Activated CD4-positive, alpha-beta memory T cell treated with anti-CD3 and anti-CD28 coated beads for 36 hours (primary cell): ENCODE results near the gene SNAPC4. TPM values are rescaled to one million over a fixed set of nuclear protein-coding genes. Genes with fewer than 3 reads are reported as not detected.
A peak's percentile ranks its signal among the peaks of the same experiment; 100 is the strongest.

Experiments used
- CTCF ChIA-PET: fragments of 350-600 bp; sonication (Branson Sonifier 250); formaldehyde crosslinking; loops from one replicate; lab custom pipeline; 2021; ENCODE audit warnings: antibody characterized with exemption, inconsistent platforms; lab: Charles Lee
- POLR2A ChIA-PET: fragments of 350-600 bp; sonication (Branson Sonifier 250); formaldehyde crosslinking; loops from one replicate; lab custom pipeline; 2021; ENCODE audit warnings: antibody characterized with exemption; lab: Charles Lee
- DNase-seq: peaks from one replicate; pipeline ENCODE4 v3.0.0-alpha.2; 2020
- H3K27ac Mint-ChIP-seq: one replicate; pipeline ENCODE4 v1.8.0; 2021; ENCODE audit warnings: mixed read lengths
- H3K27me3 Mint-ChIP-seq: one replicate; pipeline ENCODE4 v1.8.0; 2021; ENCODE audit warnings: mixed read lengths
- H3K36me3 Mint-ChIP-seq: one replicate; pipeline ENCODE4 v1.8.0; 2021; ENCODE audit warnings: mixed read lengths
- H3K4me1 Mint-ChIP-seq: one replicate; pipeline ENCODE4 v1.8.0; 2021; ENCODE audit warnings: low read depth, mixed read lengths
- H3K4me3 Mint-ChIP-seq: one replicate; pipeline ENCODE4 v1.8.0; 2021; ENCODE audit warnings: mild to moderate bottlenecking, mixed read lengths
- H3K9me3 Mint-ChIP-seq: one replicate; pipeline ENCODE4 v1.8.0; 2021; ENCODE audit warnings: mixed read lengths
- intact Hi-C: fragments of 100-400 bp; cut with micrococcal nuclease; formaldehyde crosslinking; loops from one replicate; pipeline ENCODE4 v1.15.1; 2023
- total RNA-seq, 2 experiments: library from RNA; stranded (reverse); gene quantifications; one replicate each; pipeline ENCODE4 v1.2.3, GENCODE V29; 2021

Gene SNAPC4
- total RNA-seq, 2 experiments from 2014 or later = 13.9 to 14.3 TPM

DNA sequence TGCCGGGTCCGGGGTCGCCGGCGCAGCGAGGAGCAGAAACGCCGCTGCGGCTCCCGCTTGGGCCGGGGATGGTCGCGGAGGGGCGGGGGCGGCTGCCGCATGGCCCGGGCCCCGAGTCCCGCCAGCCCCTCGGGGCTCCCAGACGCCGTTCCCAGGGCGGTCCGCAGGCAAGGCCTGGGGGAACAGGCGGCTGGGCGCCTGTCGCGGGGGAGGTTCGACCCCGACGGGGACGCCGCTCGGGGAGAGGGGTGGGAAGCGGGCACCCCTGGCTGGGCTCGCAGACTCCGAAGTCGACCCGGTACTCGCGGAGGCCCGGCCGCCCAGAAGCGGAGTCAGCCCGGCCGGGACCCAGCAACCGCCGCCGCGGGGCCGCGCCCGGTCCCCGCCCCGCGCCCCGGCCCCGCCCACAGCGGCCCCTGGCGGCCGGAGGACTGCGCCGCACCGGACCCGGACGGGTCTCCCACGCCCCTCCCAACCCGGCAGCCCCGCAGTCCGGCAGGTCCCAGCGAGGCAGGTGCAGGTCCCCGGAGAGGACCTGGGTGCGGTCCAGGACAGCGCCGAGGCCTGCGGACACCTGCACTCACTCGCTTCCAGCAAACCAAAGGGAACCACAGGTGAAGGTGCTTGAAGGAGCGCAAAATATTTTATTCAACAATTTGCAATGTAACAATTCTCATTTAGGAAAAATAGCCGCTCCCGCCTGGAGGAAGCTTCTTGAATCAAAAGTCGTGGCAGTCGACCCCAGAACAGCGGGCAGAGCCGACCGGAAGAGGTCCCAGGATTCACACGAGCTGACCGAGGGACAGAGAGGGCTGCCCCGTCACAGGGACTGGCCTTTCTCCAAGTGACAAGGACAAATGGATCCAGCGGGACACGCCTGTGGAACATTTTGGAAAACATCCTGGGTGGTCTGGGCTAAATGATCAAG is 39.8 kb upstream of the SNAPC4 start, which contains the start of gene INPP5E:
Gene INPP5E, minus strand, starts transcription at position 365 of the 928 bp plus-strand sequence. CDS start 426 bp downstream, outside the sequence.
- Mint-ChIP-seq H3K27me3 (no peaks in the 10 kb centered on the region), H3K9me3 (no peaks in the 10 kb centered on the region), H3K27ac (peak within 1 kb of the TSS; percentile 23), H3K36me3 (peaks cover 18% of the 10 kb centered on the region), H3K4me3 (peak within 1 kb of the TSS; percentile 88), H3K4me1 (peaks cover 23% of the 10 kb centered on the region)
- POLR2A ChIA-PET = interaction anchor here (1.0 to 1.3 kb wide), 2 partner anchors 13 to 28 kb away, joined by 3 read pairs; no protein-coding TSS in a partner anchor
- DNase-seq = peak; percentile 84
- CTCF ChIA-PET = interaction anchor here (0.8 to 1.5 kb wide), 5 partner anchors 16 to 76 kb away, joined by 3 to 12 read pairs (median 3); partner anchors contain the start of gene DNLZ
- intact Hi-C loops = loop anchor here (1.0 to 5.0 kb wide), 4 partner anchors 28 to 77 kb away; partner anchors contain the start of genes DNLZ, SEC16A and SNAPC4

DNA sequence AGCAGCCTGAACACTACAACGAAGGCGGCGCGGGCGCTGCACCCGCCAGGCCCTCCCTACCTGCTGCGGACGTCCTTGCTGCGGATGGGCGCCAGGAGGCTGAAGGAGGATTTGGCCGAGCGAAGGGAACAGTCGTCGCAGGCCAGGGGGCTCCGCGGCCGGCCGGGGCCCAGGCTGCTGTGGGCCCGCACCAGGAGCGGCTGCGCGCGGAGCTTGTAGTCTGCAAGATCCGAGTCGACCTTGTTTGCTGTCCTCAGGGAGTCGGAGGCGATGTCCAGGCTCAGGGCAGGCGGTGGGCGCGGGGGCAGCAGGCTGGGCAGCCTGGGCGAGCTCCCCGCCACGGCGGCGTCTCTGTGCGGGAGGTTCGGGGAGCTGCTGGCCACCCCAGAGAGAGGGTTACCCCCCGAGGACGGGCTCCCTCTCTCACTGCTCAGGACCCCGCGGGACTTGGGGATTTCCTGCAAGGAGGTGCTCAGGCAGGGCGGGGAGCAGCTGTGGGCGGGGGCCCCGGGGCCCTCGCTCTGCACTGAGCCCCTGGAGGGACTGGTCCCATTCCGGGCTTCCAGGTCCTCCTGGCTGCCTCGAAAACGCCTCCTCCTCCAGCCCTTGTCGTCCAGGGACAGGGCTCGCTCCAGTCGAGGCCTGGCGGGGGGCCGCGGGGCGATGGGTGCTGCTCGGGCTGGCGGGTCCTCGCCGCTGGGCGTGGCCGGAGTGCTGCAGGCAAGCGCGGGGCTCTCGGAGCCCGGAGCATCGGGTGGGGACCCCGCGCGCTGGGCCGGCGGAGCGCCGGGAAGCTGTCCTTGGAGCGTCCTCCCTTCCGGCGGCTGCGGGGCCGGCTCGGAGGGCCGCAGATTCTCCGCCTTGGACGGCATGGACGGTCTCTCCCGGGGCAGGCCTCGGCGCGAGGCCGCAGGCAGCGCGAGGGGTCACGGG is 38.8 kb upstream of the SNAPC4 start:
- H3K27ac Mint-ChIP-seq = peak overlapping the region; percentile 66
- H3K27me3 Mint-ChIP-seq = no peaks in the 10 kb centered on the region

DNA sequence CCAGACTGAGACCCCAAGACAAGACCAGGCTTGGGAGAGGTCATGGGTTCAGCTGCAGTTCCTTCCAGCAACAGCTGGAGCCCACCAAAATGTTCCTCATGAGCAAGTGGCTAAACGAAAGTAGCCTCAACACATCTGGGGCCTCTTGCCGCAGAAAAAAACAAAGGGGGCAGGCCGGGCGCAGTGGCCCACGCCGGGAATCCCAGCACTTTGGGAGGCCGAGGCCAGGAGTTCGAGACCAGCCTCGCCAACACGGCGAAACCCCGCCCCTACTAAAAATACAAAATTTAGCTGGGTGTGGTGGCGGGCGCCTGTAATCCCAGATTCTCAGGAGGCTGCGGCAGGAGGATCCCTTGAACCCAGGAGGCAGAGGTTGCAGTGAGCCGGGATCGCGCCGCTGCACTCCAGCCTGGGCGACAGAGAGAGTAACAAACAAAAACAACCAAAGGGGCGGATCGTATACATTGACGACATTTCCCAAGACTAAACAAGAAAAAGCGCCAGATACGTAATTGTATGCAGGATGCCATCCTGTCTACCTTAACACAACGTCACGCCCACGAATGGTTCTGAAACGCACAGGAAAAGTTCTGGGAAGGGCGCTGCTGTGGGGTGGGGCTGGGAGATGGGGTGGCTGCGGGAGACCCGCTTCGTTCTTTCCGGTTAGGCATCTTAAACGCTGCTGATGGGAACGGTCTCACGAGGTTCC is 38.0 kb upstream of the SNAPC4 start:
- Mint-ChIP-seq H3K27me3 (no peaks in the 10 kb centered on the region), H3K4me1 (peaks cover 23% of the 10 kb centered on the region), H3K36me3 (peaks cover 11% of the 10 kb centered on the region), H3K27ac (peak overlapping the region; percentile 66), H3K4me3 (peak overlapping the region; percentile 88), H3K9me3 (no peaks in the 10 kb centered on the region)
- CTCF ChIA-PET = interaction anchor here (1.0 to 1.5 kb wide), 2 partner anchors 46 to 74 kb away, joined by 4 to 12 read pairs; partner anchors contain the start of gene DNLZ
- peak; percentile 31 for DNase-seq
- POLR2A ChIA-PET = interaction anchor here (0.8 to 1.3 kb wide), 5 partner anchors 15 to 208 kb away, joined by 3 to 4 read pairs (median 3); no protein-coding TSS in a partner anchor
- intact Hi-C loops = loop anchor here (2.0 to 5.0 kb wide), 3 partner anchors 36 to 75 kb away; partner anchors contain the start of genes DNLZ, SEC16A and SNAPC4

More for the DNA sequence above, 38.8 kb upstream of the SNAPC4 start:
- Mint-ChIP-seq H3K4me3 (peak overlapping the region; percentile 88), H3K9me3 (no peaks in the 10 kb centered on the region), H3K4me1 (peaks cover 23% of the 10 kb centered on the region), H3K36me3 (peaks cover 15% of the 10 kb centered on the region)
- intact Hi-C loops = loop anchor here (1.0 to 5.0 kb wide), 4 partner anchors 28 to 76 kb away; partner anchors contain the start of genes DNLZ, SEC16A and SNAPC4
- peak; percentile 74 for DNase-seq
- ChIA-PET CTCF (interaction anchor here (1.0 to 1.5 kb wide), 2 partner anchors 45 to 75 kb away, joined by 4 to 12 read pairs; partner anchors contain the start of gene DNLZ), POLR2A (interaction anchor here (0.8 to 1.3 kb wide), 5 partner anchors 14 to 207 kb away, joined by 3 to 4 read pairs (median 3); no protein-coding TSS in a partner anchor)

DNA sequence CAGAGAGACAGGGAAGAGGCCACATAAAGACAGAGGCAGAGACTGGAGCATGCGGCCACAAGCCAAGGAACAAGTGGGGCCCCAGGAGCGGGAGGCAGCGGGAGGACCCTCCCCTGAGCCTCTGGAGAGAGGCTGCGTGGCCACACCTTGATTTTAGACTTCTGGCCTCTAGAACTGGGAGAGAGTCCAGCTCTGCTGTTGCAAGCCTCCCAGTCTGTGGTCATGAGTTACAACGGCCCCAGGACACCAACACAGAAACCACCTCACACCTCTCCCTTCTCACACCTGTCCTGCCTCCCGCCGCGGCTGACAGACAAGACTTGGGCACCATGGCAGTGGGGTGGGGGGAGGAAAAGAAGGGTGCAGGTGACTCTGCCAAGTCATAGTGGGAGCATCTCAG is 37.5 kb upstream of the SNAPC4 start:
- peak overlapping the region; percentile 45 for H3K27ac Mint-ChIP-seq
- H3K4me3 Mint-ChIP-seq = peak overlapping the region; percentile 88
- DNase-seq = no peak
- H3K36me3 Mint-ChIP-seq = peaks cover 7% of the 10 kb centered on the region
- H3K4me1 Mint-ChIP-seq = peaks cover 23% of the 10 kb centered on the region
- intact Hi-C loops = loop anchor here (5.0 kb wide), 2 partner anchors 35 to 45 kb away; partner anchors contain the start of genes SEC16A and SNAPC4
- ChIA-PET CTCF (no interaction called here), POLR2A (no interaction called here)
- no peaks in the 10 kb centered on the region for H3K27me3 Mint-ChIP-seq
- H3K9me3 Mint-ChIP-seq = no peaks in the 10 kb centered on the region

DNA sequence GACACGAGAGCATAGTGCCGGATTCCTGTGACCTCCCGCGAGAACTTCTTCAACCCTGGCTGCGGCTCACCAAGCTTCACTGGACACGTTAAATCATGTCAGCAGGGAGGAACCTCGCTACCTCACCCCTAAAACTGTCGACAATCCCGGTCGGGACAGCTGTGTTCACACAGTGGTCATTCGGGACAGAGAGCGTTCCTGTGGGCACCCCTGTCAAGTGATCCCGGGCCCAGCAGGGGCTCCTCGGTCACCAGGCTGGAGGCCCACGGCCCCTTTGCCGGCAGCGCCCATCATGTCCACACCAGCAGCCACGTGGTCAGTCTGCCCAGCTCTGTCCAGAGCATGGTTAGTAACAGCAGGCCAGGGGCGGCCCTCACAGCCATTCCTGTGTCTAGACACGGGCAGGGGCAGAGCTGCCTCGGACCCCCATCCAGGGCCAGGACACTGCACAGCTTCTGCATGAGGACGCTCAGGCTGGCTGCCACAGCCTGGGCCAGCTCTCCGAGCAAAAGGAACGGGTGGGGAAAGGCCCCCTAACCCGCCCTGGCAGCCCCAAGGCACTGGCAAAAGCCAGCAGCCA is 36.2 kb upstream of the SNAPC4 start:
- CTCF ChIA-PET = no interaction called here

DNA sequence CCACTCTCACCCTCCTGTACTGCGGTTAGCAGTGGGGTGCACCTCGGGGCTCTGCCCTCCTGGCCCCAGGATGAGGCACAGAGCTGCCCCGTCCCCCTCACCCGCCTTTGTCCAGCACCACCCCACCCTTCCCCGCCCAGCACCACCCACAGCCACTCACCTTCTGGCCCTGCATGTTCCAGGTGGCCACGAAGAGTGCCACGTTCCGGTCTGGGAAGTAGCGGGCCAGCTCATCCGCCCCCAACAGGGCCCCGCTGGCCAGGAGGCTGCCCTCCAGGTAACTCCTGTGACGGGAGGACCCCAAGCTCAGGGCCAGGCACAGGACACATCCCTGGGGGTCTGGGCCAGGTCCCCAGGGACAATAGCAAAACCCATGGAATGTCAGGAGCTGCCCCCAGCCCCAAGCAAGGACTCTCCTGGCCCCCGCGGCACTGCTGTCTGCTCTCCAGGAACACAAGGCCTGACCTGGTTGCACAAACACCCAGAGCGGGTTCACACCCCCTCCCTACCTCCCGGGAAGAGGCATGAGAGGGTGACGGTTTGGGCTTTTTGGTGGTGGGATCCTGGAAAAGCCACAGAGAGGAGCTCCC is 34.7 kb upstream of the SNAPC4 start:
- Mint-ChIP-seq H3K27ac (no peak overlapping the region), H3K4me3 (no peak overlapping the region), H3K27me3 (no peaks in the 10 kb centered on the region), H3K9me3 (no peaks in the 10 kb centered on the region), H3K4me1 (peaks cover 23% of the 10 kb centered on the region), H3K36me3 (peaks cover 5% of the 10 kb centered on the region)
- ChIA-PET CTCF (interaction anchor here (0.6 kb wide), 1 partner anchor 11 kb away, joined by 3 read pairs; no protein-coding TSS in a partner anchor), POLR2A (no interaction called here)
- intact Hi-C loops = loop anchor here (5.0 kb wide), 2 partner anchors 32 to 48 kb away; partner anchors contain the start of genes SEC16A and SNAPC4
- DNase-seq = no peak

More for the DNA sequence above, 36.2 kb upstream of the SNAPC4 start:
- no peak for DNase-seq
- Mint-ChIP-seq H3K27ac (no peak overlapping the region), H3K27me3 (no peaks in the 10 kb centered on the region), H3K36me3 (peaks cover 3% of the 10 kb centered on the region), H3K9me3 (no peaks in the 10 kb centered on the region), H3K4me3 (no peak overlapping the region), H3K4me1 (peaks cover 23% of the 10 kb centered on the region)
- intact Hi-C loops = loop anchor here (5.0 kb wide), 2 partner anchors 34 to 46 kb away; partner anchors contain the start of genes SEC16A and SNAPC4
- POLR2A ChIA-PET = interaction anchor here (0.6 kb wide), 1 partner anchor 61 kb away, joined by 3 read pairs; no protein-coding TSS in a partner anchor

DNA sequence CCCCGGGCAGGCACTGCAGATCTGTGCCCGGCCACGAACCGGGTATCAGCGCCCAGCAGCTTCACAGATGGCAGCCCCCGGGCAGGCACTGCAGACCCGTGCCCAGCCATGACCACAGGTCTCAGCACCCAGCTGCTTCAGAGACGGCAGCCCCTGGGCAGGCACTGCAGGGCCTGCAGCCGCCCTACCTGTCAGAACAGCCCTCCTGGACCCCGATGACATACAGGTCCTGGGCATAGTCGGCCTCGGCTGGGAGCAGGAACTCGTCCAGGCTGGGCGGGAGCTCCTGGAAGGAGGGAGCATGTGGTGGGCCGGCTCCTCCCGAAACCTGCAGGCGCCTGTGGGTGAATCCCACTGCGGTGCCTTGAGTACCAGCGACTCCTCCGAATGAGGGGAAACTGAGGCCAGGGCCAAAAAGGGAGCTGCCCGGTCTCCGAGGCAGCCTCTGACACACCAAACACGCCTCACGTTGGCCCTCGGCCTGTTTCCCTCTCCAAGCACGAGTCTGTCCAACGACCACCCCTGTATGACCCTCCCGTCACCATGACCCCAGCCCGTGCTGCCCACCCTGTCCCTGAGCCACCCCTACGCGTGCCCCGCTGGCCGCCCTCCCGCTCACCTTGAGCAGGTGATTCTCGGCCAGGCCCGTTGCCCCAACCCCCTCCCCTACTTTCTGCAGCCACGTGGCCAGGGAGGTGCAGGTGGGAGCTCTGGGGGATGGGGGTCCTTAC is 34.0 kb upstream of the SNAPC4 start:
- POLR2A ChIA-PET = no interaction called here
- intact Hi-C loops = no loop called here
- CTCF ChIA-PET = interaction anchor here (0.6 kb wide), 1 partner anchor 10 kb away, joined by 3 read pairs; no protein-coding TSS in a partner anchor
- DNase-seq = no peak
- H3K4me3 Mint-ChIP-seq = no peak overlapping the region
- no peaks in the 10 kb centered on the region for H3K9me3 Mint-ChIP-seq
- peaks cover 23% of the 10 kb centered on the region for H3K4me1 Mint-ChIP-seq
- H3K27me3 Mint-ChIP-seq = no peaks in the 10 kb centered on the region
- no peak overlapping the region for H3K27ac Mint-ChIP-seq
- peaks cover 8% of the 10 kb centered on the region for H3K36me3 Mint-ChIP-seq

DNA sequence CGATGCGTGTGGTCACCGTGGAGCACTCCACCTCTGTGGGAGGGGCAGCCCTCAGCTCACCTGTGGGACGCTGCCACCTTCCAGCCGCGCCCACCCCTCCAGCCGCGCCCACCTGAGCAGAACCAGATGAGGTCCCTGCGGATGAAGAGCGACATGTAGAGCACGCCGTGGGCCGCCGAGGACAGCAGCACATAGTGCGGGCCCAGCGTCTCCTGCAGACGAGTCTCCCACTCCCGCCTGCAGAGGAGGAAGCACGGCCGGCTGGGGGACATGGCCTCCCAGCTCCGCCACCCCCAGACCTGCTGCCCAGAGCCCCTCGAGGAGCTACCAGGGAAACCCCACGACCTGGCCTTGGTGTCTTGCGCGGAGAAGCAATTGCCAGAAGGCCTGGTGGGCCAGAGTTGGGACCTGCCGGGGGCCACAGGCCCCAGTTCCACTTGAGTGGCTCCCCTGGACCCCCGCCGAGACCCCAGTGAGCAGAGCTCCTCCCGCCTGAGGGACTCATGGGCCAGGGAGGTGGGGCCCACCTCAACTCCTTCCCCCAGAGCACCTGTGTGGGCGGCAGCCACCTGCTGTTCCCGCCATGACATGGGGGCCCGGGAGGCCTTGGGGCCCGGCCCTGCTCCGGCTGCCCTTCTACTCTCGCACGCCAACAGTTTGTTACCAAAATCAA is 33.2 kb upstream of the SNAPC4 start:
- intact Hi-C loops = no loop called here

DNA sequence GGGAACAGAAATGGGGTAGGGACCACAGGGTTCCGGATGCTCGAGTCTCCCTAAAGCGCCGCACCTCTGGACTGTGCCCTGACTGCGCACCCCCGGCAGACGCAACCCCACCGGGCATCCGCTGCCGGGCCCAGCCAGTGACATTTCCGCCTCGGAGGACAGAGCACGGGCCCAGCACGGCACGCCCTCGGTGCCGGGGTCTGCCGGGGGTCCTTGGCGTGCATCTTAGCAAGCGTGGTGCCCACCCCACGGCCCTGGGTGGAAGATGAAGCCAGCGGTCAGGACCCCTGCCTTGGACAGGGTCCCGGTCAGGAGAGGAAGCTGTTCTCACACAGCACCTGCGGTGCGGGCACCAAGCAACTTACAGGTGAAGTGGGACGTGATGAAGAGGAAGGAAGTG is 32.6 kb upstream of the SNAPC4 start:
- H3K36me3 Mint-ChIP-seq = peaks cover 9% of the 10 kb centered on the region
- no peaks in the 10 kb centered on the region for H3K27me3 Mint-ChIP-seq
- no peak overlapping the region for H3K4me3 Mint-ChIP-seq
- intact Hi-C loops = no loop called here
- no peaks in the 10 kb centered on the region for H3K9me3 Mint-ChIP-seq
- H3K27ac Mint-ChIP-seq = no peak overlapping the region
- no peak for DNase-seq
- H3K4me1 Mint-ChIP-seq = peaks cover 16% of the 10 kb centered on the region
- POLR2A ChIA-PET = interaction anchor here (1.0 kb wide), 1 partner anchor 28 kb away, joined by 3 read pairs; no protein-coding TSS in a partner anchor
- CTCF ChIA-PET = no interaction called here

More for the DNA sequence above, 33.2 kb upstream of the SNAPC4 start:
- ChIA-PET POLR2A (interaction anchor here (1.0 kb wide), 1 partner anchor 29 kb away, joined by 3 read pairs; no protein-coding TSS in a partner anchor), CTCF (no interaction called here)
- Mint-ChIP-seq H3K4me1 (peaks cover 21% of the 10 kb centered on the region), H3K36me3 (peaks cover 10% of the 10 kb centered on the region), H3K27me3 (no peaks in the 10 kb centered on the region), H3K27ac (no peak overlapping the region), H3K9me3 (no peaks in the 10 kb centered on the region), H3K4me3 (no peak overlapping the region)
- DNase-seq = no peak
